Epithelial cell of esophagus (primary cell): Measurements from ENCODE around the gene CRADD.
A peak's percentile ranks its signal among the peaks of the same experiment; 100 is the strongest.
"Not testable (repeated sequence)": the region's sequence is repeated elsewhere in the genome, so short reads cannot be mapped to it uniquely, and the experiment has no call there.

Experiments
- DNase-seq: peaks from one replicate; pipeline ENCODE4 v3.0.0; 2010; ENCODE audit warnings: low read depth
- H3K4me3 ChIP-seq: 2 replicates; pipeline ENCODE4 v1.5.1; 2011; ENCODE audit warnings: mild to moderate bottlenecking, low read length, control low read depth
- TF ChIP-seq, protein P1 (sequence below): IDR thresholded peaks from 2 replicates; pipeline ENCODE4 v1.5.1; 2011; ENCODE audit warnings: low read depth, mild to moderate bottlenecking, low read length, control low read depth, inconsistent platforms; ENCODE audit not compliant: insufficient read depth; ENCODE audit errors: missing control alignments

CRADD gene

GRCh38 chr12:93772003-93772700, 95.0 kb downstream of the CRADD start:
- DNase-seq = no peak
- H3K4me3 ChIP-seq = no peak overlapping the region
- TF ChIP-seq, protein P1, sequence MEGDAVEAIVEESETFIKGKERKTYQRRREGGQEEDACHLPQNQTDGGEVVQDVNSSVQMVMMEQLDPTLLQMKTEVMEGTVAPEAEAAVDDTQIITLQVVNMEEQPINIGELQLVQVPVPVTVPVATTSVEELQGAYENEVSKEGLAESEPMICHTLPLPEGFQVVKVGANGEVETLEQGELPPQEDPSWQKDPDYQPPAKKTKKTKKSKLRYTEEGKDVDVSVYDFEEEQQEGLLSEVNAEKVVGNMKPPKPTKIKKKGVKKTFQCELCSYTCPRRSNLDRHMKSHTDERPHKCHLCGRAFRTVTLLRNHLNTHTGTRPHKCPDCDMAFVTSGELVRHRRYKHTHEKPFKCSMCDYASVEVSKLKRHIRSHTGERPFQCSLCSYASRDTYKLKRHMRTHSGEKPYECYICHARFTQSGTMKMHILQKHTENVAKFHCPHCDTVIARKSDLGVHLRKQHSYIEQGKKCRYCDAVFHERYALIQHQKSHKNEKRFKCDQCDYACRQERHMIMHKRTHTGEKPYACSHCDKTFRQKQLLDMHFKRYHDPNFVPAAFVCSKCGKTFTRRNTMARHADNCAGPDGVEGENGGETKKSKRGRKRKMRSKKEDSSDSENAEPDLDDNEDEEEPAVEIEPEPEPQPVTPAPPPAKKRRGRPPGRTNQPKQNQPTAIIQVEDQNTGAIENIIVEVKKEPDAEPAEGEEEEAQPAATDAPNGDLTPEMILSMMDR = no peak

GRCh38 chr12:93773122-93773871, 96.1 kb downstream of the CRADD start:
- DNase-seq = no peak
- no peak overlapping the region for H3K4me3 ChIP-seq
- TF ChIP-seq, protein P1 = no peak

- TF ChIP-seq, protein P1 = no peak
These were observed 99.4 kb downstream of the CRADD start for GRCh38 chr12:93776581-93777018.

GRCh38 chr12:93777254-93777653, 100.1 kb downstream of the CRADD start:
- DNase-seq = no peak
- no peak overlapping the region for H3K4me3 ChIP-seq
- TF ChIP-seq, protein P1 = no peak

More at GRCh38 chr12:93776581-93777018, 99.4 kb downstream of the CRADD start:
- H3K4me3 ChIP-seq = no peak overlapping the region
- DNase-seq = no peak

DNA sequence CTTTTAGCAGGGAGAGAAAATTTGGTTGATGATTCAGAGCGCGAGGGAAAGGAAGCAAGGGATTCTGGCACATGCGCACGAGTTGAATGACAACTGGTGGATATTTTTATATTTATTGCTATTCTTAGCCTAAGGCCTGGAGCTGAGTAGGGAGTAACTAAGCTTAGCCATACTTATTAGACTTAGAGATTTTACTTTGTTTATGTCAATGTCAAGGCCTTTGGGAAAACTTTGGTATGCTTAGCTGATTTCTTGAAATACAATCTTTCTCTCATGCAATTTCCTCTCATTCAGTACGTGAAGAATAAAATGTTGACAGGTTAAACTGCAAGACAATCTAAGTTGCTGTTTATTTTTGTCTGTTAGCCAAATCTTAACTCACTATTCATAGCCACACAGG, 101.1 kb downstream of the CRADD start:
- DNase-seq = peak; percentile 44
- TF ChIP-seq, protein P1 = no peak
- H3K4me3 ChIP-seq = no peak overlapping the region

- no peak overlapping the region for H3K4me3 ChIP-seq
- TF ChIP-seq, protein P1 = no peak
These were observed 101.6 kb downstream of the CRADD start for GRCh38 chr12:93778766-93779165.

GRCh38 chr12:93780101-93780641, 103.0 kb downstream of the CRADD start:
- no peak for DNase-seq
- TF ChIP-seq, protein P1 = no peak
- H3K4me3 ChIP-seq = no peak overlapping the region

More at GRCh38 chr12:93778766-93779165, 101.6 kb downstream of the CRADD start:
- no peak for DNase-seq

GRCh38 chr12:93780886-93781285, 103.7 kb downstream of the CRADD start:
- not testable (repeated sequence) for H3K4me3 ChIP-seq, DNase-seq

DNA sequence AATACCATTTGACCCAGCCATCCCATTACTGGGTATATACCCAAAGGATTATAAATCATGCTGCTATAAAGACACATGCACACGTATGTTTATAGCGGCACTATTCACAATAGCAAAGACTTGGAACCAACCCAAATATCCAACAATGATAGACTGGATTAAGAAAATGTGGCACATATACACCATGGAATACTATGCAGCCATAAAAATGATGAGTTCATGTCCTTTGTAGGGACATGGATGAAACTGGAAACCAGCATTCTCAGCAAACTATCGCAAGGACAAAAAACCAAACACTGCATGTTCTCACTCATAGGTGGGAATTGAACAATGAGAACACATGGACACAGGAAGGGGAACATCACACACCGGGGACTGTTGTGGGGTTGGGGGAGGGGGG, 104.8 kb downstream of the CRADD start:
- H3K4me3 ChIP-seq, DNase-seq: not testable (repeated sequence)
